Stimulated activated naive CD8-positive, alpha-beta T cell treated with anti-CD3 and anti-CD28 coated beads, Interleukin-15, Interleukin-2, amounts not matched to agents 100 ng/mL and 50 ng/mL, for 24 hours (primary cell): Measurements from ENCODE around the gene AGAP6.
"Not testable (repeated sequence)": the region's sequence is repeated elsewhere in the genome, so short reads cannot be mapped to it uniquely, and the experiment has no call there.

ENCODE experiments used
- H3K27ac Mint-ChIP-seq: one replicate; pipeline ENCODE4 v1.8.0; 2021; ENCODE audit warnings: mild to moderate bottlenecking, mixed read lengths
- H3K27me3 Mint-ChIP-seq: one replicate; pipeline ENCODE4 v1.8.0; 2021; ENCODE audit warnings: mixed read lengths
- H3K36me3 Mint-ChIP-seq: one replicate; pipeline ENCODE4 v1.8.0; 2021; ENCODE audit warnings: low read depth, mixed read lengths
- H3K4me1 Mint-ChIP-seq: one replicate; pipeline ENCODE4 v1.8.0; 2021; ENCODE audit warnings: low read depth, mixed read lengths
- H3K4me3 Mint-ChIP-seq: one replicate; pipeline ENCODE4 v1.8.0; 2021; ENCODE audit warnings: mild to moderate bottlenecking, mixed read lengths
- H3K9me3 Mint-ChIP-seq: one replicate; pipeline ENCODE4 v1.8.0; 2021; ENCODE audit warnings: mixed read lengths

AGAP6 gene

GRCh38 chr10:49988376-49988775, at the start of gene AGAP6:
Gene AGAP6, plus strand, starts transcription at chr10:49988406. Its CDS starts 310 bp downstream, at chr10:49988716.
- H3K27me3 Mint-ChIP-seq, H3K9me3 Mint-ChIP-seq, H3K4me3 Mint-ChIP-seq, H3K4me1 Mint-ChIP-seq, H3K36me3 Mint-ChIP-seq, H3K27ac Mint-ChIP-seq: not testable (repeated sequence)

GRCh38 chr10:49941447-49942338, 46.5 kb upstream of the AGAP6 start, which contains the start of the genes PARG and TIMM23B:
Gene PARG, minus strand, starts transcription at chr10:49942027. Its CDS starts 302 bp downstream, at chr10:49941725.
Gene TIMM23B, plus strand, starts transcription at chr10:49942053. Its CDS starts 142 bp downstream, at chr10:49942195.
- H3K36me3 Mint-ChIP-seq: peaks cover 13% of the 10 kb centered on the region
- H3K4me3 Mint-ChIP-seq: peak within 1 kb of the TSS; percentile 99
- peak within 1 kb of the TSS; percentile 98 for H3K27ac Mint-ChIP-seq
- H3K27me3 Mint-ChIP-seq, H3K9me3 Mint-ChIP-seq: not testable (repeated sequence)
- peaks cover 43% of the 10 kb centered on the region for H3K4me1 Mint-ChIP-seq

GRCh38 chr10:49942339-49942705, 45.9 kb upstream of the AGAP6 start:
- H3K4me1 Mint-ChIP-seq: peaks cover 43% of the 10 kb centered on the region
- peak overlapping the region; percentile 99 for H3K4me3 Mint-ChIP-seq
- not testable (repeated sequence) for H3K9me3 Mint-ChIP-seq, H3K27me3 Mint-ChIP-seq
- peak overlapping the region; percentile 98 for H3K27ac Mint-ChIP-seq
- peaks cover 17% of the 10 kb centered on the region for H3K36me3 Mint-ChIP-seq

- not testable (repeated sequence) for H3K27me3 Mint-ChIP-seq, H3K9me3 Mint-ChIP-seq
- peaks cover 17% of the 10 kb centered on the region for H3K36me3 Mint-ChIP-seq
- peaks cover 34% of the 10 kb centered on the region for H3K4me1 Mint-ChIP-seq
- H3K4me3 Mint-ChIP-seq: peak overlapping the region; percentile 52
- H3K27ac Mint-ChIP-seq: peak overlapping the region; percentile 38
These were observed 44.6 kb upstream of the AGAP6 start for GRCh38 chr10:49943607-49944006.

- H3K27ac Mint-ChIP-seq, H3K27me3 Mint-ChIP-seq, H3K9me3 Mint-ChIP-seq, H3K4me3 Mint-ChIP-seq: not testable (repeated sequence)
- Mint-ChIP-seq H3K4me1 (peaks cover 13% of the 10 kb centered on the region), H3K36me3 (peaks cover 29% of the 10 kb centered on the region)
These were observed 40.1 kb upstream of the AGAP6 start for GRCh38 chr10:49948142-49948541.

- not testable (repeated sequence) for H3K27me3 Mint-ChIP-seq, H3K9me3 Mint-ChIP-seq, H3K4me3 Mint-ChIP-seq, H3K27ac Mint-ChIP-seq
- Mint-ChIP-seq H3K36me3 (peaks cover 27% of the 10 kb centered on the region), H3K4me1 (peaks cover 11% of the 10 kb centered on the region)
These were observed 39.5 kb upstream of the AGAP6 start for GRCh38 chr10:49948737-49949136.

GRCh38 chr10:49952006-49952405, 36.2 kb upstream of the AGAP6 start:
- H3K27ac Mint-ChIP-seq, H3K9me3 Mint-ChIP-seq, H3K4me3 Mint-ChIP-seq, H3K27me3 Mint-ChIP-seq, H3K4me1 Mint-ChIP-seq: not testable (repeated sequence)
- H3K36me3 Mint-ChIP-seq: peaks cover 31% of the 10 kb centered on the region

GRCh38 chr10:49953122-49953521, 35.1 kb upstream of the AGAP6 start:
- not testable (repeated sequence) for H3K4me3 Mint-ChIP-seq, H3K27me3 Mint-ChIP-seq, H3K9me3 Mint-ChIP-seq, H3K4me1 Mint-ChIP-seq, H3K27ac Mint-ChIP-seq
- peaks cover 34% of the 10 kb centered on the region for H3K36me3 Mint-ChIP-seq

- H3K36me3 Mint-ChIP-seq: peaks cover 13% of the 10 kb centered on the region
- H3K27me3 Mint-ChIP-seq, H3K9me3 Mint-ChIP-seq, H3K4me1 Mint-ChIP-seq, H3K27ac Mint-ChIP-seq, H3K4me3 Mint-ChIP-seq: not testable (repeated sequence)
These were observed 17.8 kb upstream of the AGAP6 start for GRCh38 chr10:49970331-49970857.

- not testable (repeated sequence) for H3K4me3 Mint-ChIP-seq, H3K9me3 Mint-ChIP-seq, H3K27me3 Mint-ChIP-seq, H3K4me1 Mint-ChIP-seq, H3K27ac Mint-ChIP-seq, H3K36me3 Mint-ChIP-seq
These were observed 16.7 kb upstream of the AGAP6 start for GRCh38 chr10:49971466-49971865.

GRCh38 chr10:49972094-49972493, 16.1 kb upstream of the AGAP6 start:
- H3K27ac Mint-ChIP-seq, H3K4me1 Mint-ChIP-seq, H3K36me3 Mint-ChIP-seq, H3K27me3 Mint-ChIP-seq, H3K4me3 Mint-ChIP-seq, H3K9me3 Mint-ChIP-seq: not testable (repeated sequence)

GRCh38 chr10:49977756-49978155, 10.4 kb upstream of the AGAP6 start:
- not testable (repeated sequence) for H3K36me3 Mint-ChIP-seq, H3K9me3 Mint-ChIP-seq, H3K4me3 Mint-ChIP-seq, H3K27ac Mint-ChIP-seq, H3K27me3 Mint-ChIP-seq
- H3K4me1 Mint-ChIP-seq: peaks cover 15% of the 10 kb centered on the region

GRCh38 chr10:49987207-49987606, 999 bp upstream of the AGAP6 start:
- not testable (repeated sequence) for H3K27me3 Mint-ChIP-seq, H3K9me3 Mint-ChIP-seq, H3K27ac Mint-ChIP-seq, H3K4me1 Mint-ChIP-seq, H3K4me3 Mint-ChIP-seq
- H3K36me3 Mint-ChIP-seq: peaks cover 12% of the 10 kb centered on the region

GRCh38 chr10:49995321-49995720, 7.1 kb downstream of the AGAP6 start:
- not testable (repeated sequence) for H3K9me3 Mint-ChIP-seq, H3K36me3 Mint-ChIP-seq, H3K27ac Mint-ChIP-seq, H3K4me1 Mint-ChIP-seq, H3K27me3 Mint-ChIP-seq, H3K4me3 Mint-ChIP-seq

GRCh38 chr10:50014024-50014423, 25.8 kb downstream of the AGAP6 start:
- H3K27me3 Mint-ChIP-seq, H3K4me1 Mint-ChIP-seq, H3K9me3 Mint-ChIP-seq, H3K4me3 Mint-ChIP-seq, H3K36me3 Mint-ChIP-seq, H3K27ac Mint-ChIP-seq: not testable (repeated sequence)
